Measurements from ENCODE around the gene CCL18.
"Not testable (repeated sequence)": the region's sequence is repeated elsewhere in the genome, so short reads cannot be mapped to it uniquely, and the experiment has no call there.

Gene CCL18

GRCh38 chr17:36113131-36113530 lies 49.1 kb downstream of the CCL18 start:
- H3K27me3 ChIP-seq (ENCODE audit: control insufficient read depth in 2 of 2, insufficient read depth in 2 of 2, low read length in 2 of 2); H3K9ac ChIP-seq (ENCODE audit: low read depth in 1 of 2, low read length in 2 of 2); H3K27ac ChIP-seq (ENCODE audit: low read depth in 2 of 2, low read length in 2 of 2); H3K9me3 ChIP-seq (ENCODE audit: control insufficient read depth in 2 of 2, low read length in 2 of 2); H3K4me1 ChIP-seq (ENCODE audit: control insufficient read depth in 2 of 2, insufficient read depth in 2 of 2, low read length in 2 of 2); H3K4me3 ChIP-seq (ENCODE audit: low read length in 2 of 2); H3K36me3 ChIP-seq (ENCODE audit: control insufficient read depth in 2 of 2, insufficient read depth in 2 of 2, low read length in 2 of 2): not testable (repeated sequence)

- H3K27ac ChIP-seq (ENCODE audit: low read depth in 2 of 2, low read length in 2 of 2); H3K27me3 ChIP-seq (ENCODE audit: control insufficient read depth in 2 of 2, insufficient read depth in 2 of 2, low read length in 2 of 2); H3K4me3 ChIP-seq (ENCODE audit: low read length in 2 of 2); H3K36me3 ChIP-seq (ENCODE audit: control insufficient read depth in 2 of 2, insufficient read depth in 2 of 2, low read length in 2 of 2); H3K9me3 ChIP-seq (ENCODE audit: control insufficient read depth in 2 of 2, low read length in 2 of 2); H3K9ac ChIP-seq (ENCODE audit: low read depth in 1 of 2, low read length in 2 of 2); H3K4me1 ChIP-seq (ENCODE audit: control insufficient read depth in 2 of 2, insufficient read depth in 2 of 2, low read length in 2 of 2): not testable (repeated sequence)
Measured at GRCh38 chr17:36114971-36115648, 51.0 kb downstream of the CCL18 start.

GRCh38 chr17:36115649-36115977 lies 51.5 kb downstream of the CCL18 start:
- H3K9ac ChIP-seq (ENCODE audit: low read depth in 1 of 2, low read length in 2 of 2); H3K4me3 ChIP-seq (ENCODE audit: low read length in 2 of 2); H3K36me3 ChIP-seq (ENCODE audit: control insufficient read depth in 2 of 2, insufficient read depth in 2 of 2, low read length in 2 of 2); H3K27ac ChIP-seq (ENCODE audit: low read depth in 2 of 2, low read length in 2 of 2); H3K9me3 ChIP-seq (ENCODE audit: control insufficient read depth in 2 of 2, low read length in 2 of 2); H3K4me1 ChIP-seq (ENCODE audit: control insufficient read depth in 2 of 2, insufficient read depth in 2 of 2, low read length in 2 of 2); H3K27me3 ChIP-seq (ENCODE audit: control insufficient read depth in 2 of 2, insufficient read depth in 2 of 2, low read length in 2 of 2): not testable (repeated sequence)

- H3K27ac ChIP-seq (ENCODE audit: low read depth in 2 of 2, low read length in 2 of 2): no peak overlapping the region
- no peaks in the 10 kb centered on the region for H3K9me3 ChIP-seq (ENCODE audit: control insufficient read depth in 2 of 2, low read length in 2 of 2)
- no peaks in the 10 kb centered on the region for H3K36me3 ChIP-seq (ENCODE audit: control insufficient read depth in 2 of 2, insufficient read depth in 2 of 2, low read length in 2 of 2)
- H3K4me1 ChIP-seq (ENCODE audit: control insufficient read depth in 2 of 2, insufficient read depth in 2 of 2, low read length in 2 of 2): peaks cover 4 to 5% of the 10 kb centered on the region in 2 donors
- H3K9ac ChIP-seq (ENCODE audit: low read depth in 1 of 2, low read length in 2 of 2): no peak overlapping the region
- H3K4me3 ChIP-seq (ENCODE audit: low read length in 2 of 2): no peak overlapping the region
- no peaks in the 10 kb centered on the region for H3K27me3 ChIP-seq (ENCODE audit: control insufficient read depth in 2 of 2, insufficient read depth in 2 of 2, low read length in 2 of 2)
Measured at GRCh38 chr17:36117505-36118382, 53.7 kb downstream of the CCL18 start.

GRCh38 chr17:36118477-36119353 lies 54.6 kb downstream of the CCL18 start:
- Histone ChIP-seq H3K9me3 (ENCODE audit: control insufficient read depth in 2 of 2, low read length in 2 of 2) (no peaks in the 10 kb centered on the region), H3K4me1 (ENCODE audit: control insufficient read depth in 2 of 2, insufficient read depth in 2 of 2, low read length in 2 of 2) (peaks cover 4 to 8% of the 10 kb centered on the region in 2 donors), H3K36me3 (ENCODE audit: control insufficient read depth in 2 of 2, insufficient read depth in 2 of 2, low read length in 2 of 2) (no peaks in the 10 kb centered on the region), H3K27me3 (ENCODE audit: control insufficient read depth in 2 of 2, insufficient read depth in 2 of 2, low read length in 2 of 2) (no peaks in the 10 kb centered on the region), H3K4me3 (ENCODE audit: low read length in 2 of 2) (no peak overlapping the region), H3K9ac (ENCODE audit: low read depth in 1 of 2, low read length in 2 of 2) (no peak overlapping the region), H3K27ac (ENCODE audit: low read depth in 2 of 2, low read length in 2 of 2) (no peak overlapping the region)

GRCh38 chr17:36120221-36120620 lies 56.1 kb downstream of the CCL18 start:
- Histone ChIP-seq H3K27me3 (ENCODE audit: control insufficient read depth in 2 of 2, insufficient read depth in 2 of 2, low read length in 2 of 2) (no peaks in the 10 kb centered on the region), H3K36me3 (ENCODE audit: control insufficient read depth in 2 of 2, insufficient read depth in 2 of 2, low read length in 2 of 2) (no peaks in the 10 kb centered on the region), H3K27ac (ENCODE audit: low read depth in 2 of 2, low read length in 2 of 2) (no peak overlapping the region), H3K9ac (ENCODE audit: low read depth in 1 of 2, low read length in 2 of 2) (no peak overlapping the region), H3K9me3 (ENCODE audit: control insufficient read depth in 2 of 2, low read length in 2 of 2) (peaks cover 2 to 4% of the 10 kb centered on the region in 2 donors), H3K4me3 (ENCODE audit: low read length in 2 of 2) (no peak overlapping the region), H3K4me1 (ENCODE audit: control insufficient read depth in 2 of 2, insufficient read depth in 2 of 2, low read length in 2 of 2) (peaks cover 4 to 8% of the 10 kb centered on the region in 2 donors)

- H3K9me3 ChIP-seq (ENCODE audit: control insufficient read depth in 2 of 2, low read length in 2 of 2): peaks cover 8 to 11% of the 10 kb centered on the region in 2 donors
- H3K4me3 ChIP-seq (ENCODE audit: low read length in 2 of 2); H3K9ac ChIP-seq (ENCODE audit: low read depth in 1 of 2, low read length in 2 of 2); H3K4me1 ChIP-seq (ENCODE audit: control insufficient read depth in 2 of 2, insufficient read depth in 2 of 2, low read length in 2 of 2); H3K27ac ChIP-seq (ENCODE audit: low read depth in 2 of 2, low read length in 2 of 2); H3K36me3 ChIP-seq (ENCODE audit: control insufficient read depth in 2 of 2, insufficient read depth in 2 of 2, low read length in 2 of 2); H3K27me3 ChIP-seq (ENCODE audit: control insufficient read depth in 2 of 2, insufficient read depth in 2 of 2, low read length in 2 of 2): not testable (repeated sequence)
Measured at GRCh38 chr17:36121099-36121498, 57.0 kb downstream of the CCL18 start.
